ENCODE results near the gene ZDHHC12. TPM values are rescaled to one million over a fixed set of nuclear protein-coding genes. Genes with fewer than 3 reads are reported as not detected.

Gene ZDHHC12
- total and polyA plus RNA-seq, 2 of the 13 experiments (the other 11 are each of a cell fraction or from before 2014, with no cell fraction given): 25.4 to 28.0 TPM

DNA sequence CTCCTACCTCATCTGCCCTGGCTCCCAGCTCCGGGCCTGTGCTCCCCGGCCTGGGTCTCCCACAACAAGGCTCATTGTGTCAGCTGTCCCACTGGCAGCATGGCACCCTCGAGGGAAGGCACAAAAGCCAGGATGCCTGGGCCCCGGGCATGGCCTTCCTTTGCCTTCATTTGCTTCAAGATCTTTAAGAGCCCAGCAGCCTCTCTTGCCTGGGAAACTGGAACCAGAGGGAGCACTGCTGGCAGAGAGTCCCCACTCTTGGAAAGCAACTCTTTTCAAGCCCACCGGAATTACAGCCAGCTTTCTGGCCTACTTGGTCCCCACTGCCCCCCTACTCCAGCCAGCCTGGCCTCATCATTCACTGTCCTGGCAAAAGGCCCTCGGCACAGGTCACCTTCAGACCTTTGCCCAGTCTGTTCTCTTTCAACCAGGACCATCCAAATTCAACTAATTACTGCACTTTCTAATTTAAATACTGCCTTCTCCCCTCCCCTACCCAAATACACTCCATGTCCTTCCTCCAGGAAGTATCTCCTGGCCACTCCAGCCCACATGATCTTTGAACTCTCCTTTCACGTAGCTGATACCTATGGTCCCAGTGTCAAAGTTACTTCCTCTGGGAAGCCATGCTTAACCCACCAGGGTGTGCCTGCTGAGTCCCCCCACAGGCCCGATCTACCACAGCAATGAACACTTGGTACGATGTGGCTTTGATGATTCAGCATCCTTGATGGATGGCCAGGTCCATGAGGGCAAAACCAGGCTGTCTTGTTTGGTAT is 38.9 kb upstream of the ZDHHC12 start (continued):
- no peak for TF ChIP-seq PRDM15 (CRISPR knock-in tag; IDR thresholded peaks at IDR 0.05)
- TF ChIP-seq PAX8 (CRISPR knock-in tag; IDR thresholded peaks at IDR 0.05; ENCODE audit: borderline replicate concordance): no peak
- no peak for TF ChIP-seq SOX6 (IDR thresholded peaks at IDR 0.05)
- 0 out of 2 replicates have a peak, but pooled peaks have one; percentile 23 for TF ChIP-seq SOX6 (CRISPR knock-in tag; IDR thresholded peaks at IDR 0.05)
- peak; percentile 60 for TF ChIP-seq ZNF687 (CRISPR knock-in tag; IDR thresholded peaks at IDR 0.05)
- TF ChIP-seq ZKSCAN1 (IDR thresholded peaks at IDR 0.05; ENCODE audit: low read length): no peak
- TF ChIP-seq ZFP37 (CRISPR knock-in tag; IDR thresholded peaks at IDR 0.05; ENCODE audit: borderline replicate concordance): no peak
- TF ChIP-seq PATZ1 (CRISPR knock-in tag; IDR thresholded peaks at IDR 0.05): peak; percentile 49
- peak; percentile 62; the same call in 1 of the 2 replicates for TF ChIP-seq HNF4G (IDR thresholded peaks at IDR 0.05; ENCODE audit: borderline replicate concordance, low read depth, low read length)
- TF ChIP-seq HNF4G (CRISPR knock-in tag; IDR thresholded peaks at IDR 0.05; ENCODE audit: borderline replicate concordance, low read depth): no peak
- TF ChIP-seq TCF7L2 (IDR thresholded peaks at IDR 0.05; ENCODE audit: low read depth, low read length): no peak
- no peak for TF ChIP-seq ZNF83 (CRISPR knock-in tag; IDR thresholded peaks at IDR 0.05; ENCODE audit: borderline replicate concordance)
- TF ChIP-seq STAT5B (CRISPR knock-in tag; IDR thresholded peaks at IDR 0.05): no peak
- TF ChIP-seq ERF (CRISPR knock-in tag; IDR thresholded peaks at IDR 0.05): peak; percentile 16; the same call in 1 of the 2 replicates
- TF ChIP-seq SCMH1 (CRISPR knock-in tag; IDR thresholded peaks at IDR 0.05; ENCODE audit: borderline replicate concordance): no peak
- TF ChIP-seq EHMT2 (IDR thresholded peaks at IDR 0.05; ENCODE audit: borderline replicate concordance, low read depth, low read length): no peak
- TF ChIP-seq, protein P1, sequence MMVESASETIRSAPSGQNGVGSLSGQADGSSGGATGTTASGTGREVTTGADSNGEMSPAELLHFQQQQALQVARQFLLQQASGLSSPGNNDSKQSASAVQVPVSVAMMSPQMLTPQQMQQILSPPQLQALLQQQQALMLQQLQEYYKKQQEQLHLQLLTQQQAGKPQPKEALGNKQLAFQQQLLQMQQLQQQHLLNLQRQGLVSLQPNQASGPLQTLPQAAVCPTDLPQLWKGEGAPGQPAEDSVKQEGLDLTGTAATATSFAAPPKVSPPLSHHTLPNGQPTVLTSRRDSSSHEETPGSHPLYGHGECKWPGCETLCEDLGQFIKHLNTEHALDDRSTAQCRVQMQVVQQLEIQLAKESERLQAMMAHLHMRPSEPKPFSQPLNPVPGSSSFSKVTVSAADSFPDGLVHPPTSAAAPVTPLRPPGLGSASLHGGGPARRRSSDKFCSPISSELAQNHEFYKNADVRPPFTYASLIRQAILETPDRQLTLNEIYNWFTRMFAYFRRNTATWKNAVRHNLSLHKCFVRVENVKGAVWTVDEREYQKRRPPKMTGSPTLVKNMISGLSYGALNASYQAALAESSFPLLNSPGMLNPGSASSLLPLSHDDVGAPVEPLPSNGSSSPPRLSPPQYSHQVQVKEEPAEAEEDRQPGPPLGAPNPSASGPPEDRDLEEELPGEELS (CRISPR knock-in tag; IDR thresholded peaks at IDR 0.05): no peak

Data from HepG2 (cell line).